ENCODE data around the gene MED13.
"Not testable (repeated sequence)": the region's sequence is repeated elsewhere in the genome, so short reads cannot be mapped to it uniquely, and the experiment has no call there.

The MED13 gene

GRCh38 chr17:61904094-61904710 is 160.9 kb downstream of the MED13 start:
- no peak for DNase-seq

DNA sequence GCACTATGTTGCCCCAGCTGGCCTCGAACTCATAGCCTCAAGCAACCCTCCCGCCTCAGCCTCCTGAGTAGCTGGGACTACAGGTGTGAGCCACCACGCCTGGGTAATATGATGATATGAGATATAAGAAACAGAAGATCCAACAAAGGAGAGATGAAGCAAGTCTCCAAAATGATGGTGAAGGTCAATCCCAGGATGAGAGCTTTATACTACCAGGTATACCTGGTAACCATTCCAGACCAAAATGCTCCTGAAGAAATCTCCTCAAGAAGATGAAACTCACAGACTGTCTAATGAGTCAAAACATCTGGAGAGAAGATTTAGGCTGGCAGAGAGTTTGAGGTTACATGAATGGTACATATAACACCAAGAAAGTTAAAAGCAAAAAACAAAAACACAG is 161.8 kb downstream of the MED13 start:
- no peak for DNase-seq

DNA sequence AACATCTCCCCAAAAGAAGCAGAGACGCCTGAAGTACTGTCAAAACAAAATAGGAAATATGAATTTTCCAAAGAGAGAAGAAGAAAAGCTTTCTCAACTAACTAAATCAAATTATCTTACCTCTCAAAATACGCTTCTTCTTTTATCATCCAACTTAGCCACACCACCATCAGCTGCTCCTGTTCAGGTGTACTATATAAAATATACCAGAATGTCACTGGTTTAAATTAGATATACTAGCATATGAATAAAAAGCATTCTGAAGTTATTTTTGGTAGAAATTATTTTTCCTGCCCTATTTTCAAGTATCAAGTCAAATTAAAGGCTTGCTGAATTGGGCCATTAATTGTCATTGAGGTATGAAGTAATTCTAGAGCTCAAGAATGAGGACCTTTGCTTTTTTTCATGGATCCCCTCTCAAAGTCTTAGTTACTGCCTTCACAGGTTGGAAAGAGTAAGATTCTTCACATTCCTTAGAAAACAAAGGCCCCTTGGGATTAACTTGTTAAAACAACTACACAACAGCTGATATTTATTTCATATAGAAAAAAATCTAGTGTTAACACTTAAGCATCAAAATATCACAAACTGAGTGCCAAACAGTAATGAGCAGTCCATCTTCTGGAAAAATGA is 167.4 kb downstream of the MED13 start:
- no peak for DNase-seq

- DNase-seq: no peak
Observed at GRCh38 chr17:61895391-61895790, 169.7 kb downstream of the MED13 start.

GRCh38 chr17:61894310-61894709 is 170.8 kb downstream of the MED13 start:
- DNase-seq: not testable (repeated sequence)
